T1000 (cell line): ENCODE results near the gene LTF.

ENCODE experiments used
- DNase-seq: peaks from one replicate; lab custom pipeline; 2025; ENCODE audit warnings: mixed read lengths; lab: John Stamatoyannopoulos, UW

The LTF gene

DNA sequence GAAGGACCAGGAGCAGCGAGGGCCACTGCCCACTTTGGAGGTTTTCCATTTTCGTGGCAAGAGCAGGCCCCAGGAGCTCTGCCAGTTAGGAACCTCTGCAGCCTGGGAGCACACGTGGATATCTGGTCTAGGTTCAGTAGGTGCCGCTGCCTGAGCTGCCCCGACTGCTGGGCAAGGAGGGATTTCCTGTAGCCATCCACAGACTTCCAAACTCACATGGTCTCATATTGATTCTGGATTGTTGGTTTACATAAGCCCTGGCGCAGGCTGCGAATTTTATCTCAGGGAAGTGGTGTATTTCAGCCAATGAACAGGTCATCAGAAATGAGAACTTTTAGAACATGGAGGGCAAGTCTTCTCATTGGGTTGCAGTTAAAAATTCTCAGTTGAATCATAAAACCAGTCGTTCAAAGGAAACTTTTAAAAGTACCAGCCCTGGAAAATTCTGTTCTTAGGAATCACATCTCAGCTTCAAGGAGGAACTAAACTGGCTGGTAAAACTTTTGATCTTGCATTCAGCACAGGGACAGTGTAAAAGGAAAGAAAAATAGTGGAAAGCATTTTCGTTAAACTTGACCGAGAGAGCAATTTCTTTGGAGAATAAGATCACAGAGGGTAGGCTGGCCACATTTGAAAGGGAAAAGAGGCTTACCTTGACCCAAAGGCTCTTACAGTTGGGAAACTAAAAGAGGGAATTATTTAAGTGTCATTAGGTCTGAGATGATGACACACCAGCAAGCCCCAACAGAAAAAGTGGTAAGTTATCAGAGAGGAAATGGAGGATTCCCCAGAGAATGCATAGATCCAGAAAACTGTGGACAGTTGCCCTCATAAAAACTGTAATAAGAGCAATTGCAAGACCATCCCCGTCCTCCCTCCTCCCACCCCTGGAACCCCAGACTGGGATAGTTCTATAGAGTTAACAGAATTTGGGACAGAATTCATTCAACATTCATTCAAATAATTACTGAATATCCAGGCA, 26.7 kb upstream of the LTF start:
- no peak for DNase-seq

DNA sequence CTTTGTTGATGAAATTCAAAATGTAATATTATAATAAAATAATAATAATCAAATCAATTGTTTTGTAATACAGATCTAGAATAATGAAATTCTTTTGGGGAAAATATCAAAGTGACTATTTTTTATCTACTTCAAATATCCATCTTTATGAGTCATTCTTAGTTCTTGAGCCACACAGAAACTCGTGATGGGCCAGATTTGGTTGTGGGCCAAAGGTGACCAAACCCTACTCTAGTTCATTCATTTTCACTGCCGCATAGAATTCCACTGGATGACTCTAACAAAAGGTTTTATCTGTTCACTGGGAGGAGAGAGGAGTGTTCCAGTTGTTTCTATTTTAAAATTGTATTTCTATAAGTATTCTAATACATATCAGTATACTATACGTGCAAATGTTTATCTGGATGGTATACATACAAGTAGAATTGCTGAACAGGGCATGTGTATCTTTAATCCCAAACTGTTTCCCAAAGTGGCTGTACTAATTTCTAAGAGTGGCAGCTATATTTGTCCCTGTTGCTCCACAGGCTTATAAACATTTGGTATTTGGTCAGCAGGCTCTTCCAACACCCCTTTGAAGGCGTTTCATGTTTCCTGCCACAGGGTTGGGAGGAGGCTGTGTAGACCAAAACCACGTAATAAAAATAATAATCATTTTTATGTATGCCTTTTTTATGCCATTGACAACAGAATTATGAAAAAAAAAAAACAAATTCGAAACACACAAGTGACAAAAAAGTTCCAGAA, 25.8 kb upstream of the LTF start:
- no peak for DNase-seq

DNA sequence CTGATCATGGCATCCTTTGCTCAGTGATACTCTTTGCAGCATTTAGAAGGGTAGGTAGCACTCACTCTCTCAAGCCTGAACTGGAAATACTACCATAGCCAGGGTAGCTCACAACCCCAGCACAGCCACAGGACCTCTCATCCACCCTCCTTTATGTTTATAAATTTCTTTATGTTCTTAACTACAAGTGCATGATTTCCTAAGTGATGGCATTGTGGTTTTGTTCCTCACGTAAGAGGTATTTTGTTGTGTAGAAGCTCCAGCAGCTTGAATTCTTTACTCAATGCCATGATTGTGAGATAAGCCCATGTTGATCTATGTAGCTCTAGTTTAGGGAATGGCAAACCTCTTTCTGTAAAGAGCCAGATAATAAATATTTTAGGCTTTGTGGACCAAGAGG, 25.2 kb upstream of the LTF start:
- no peak for DNase-seq

DNA sequence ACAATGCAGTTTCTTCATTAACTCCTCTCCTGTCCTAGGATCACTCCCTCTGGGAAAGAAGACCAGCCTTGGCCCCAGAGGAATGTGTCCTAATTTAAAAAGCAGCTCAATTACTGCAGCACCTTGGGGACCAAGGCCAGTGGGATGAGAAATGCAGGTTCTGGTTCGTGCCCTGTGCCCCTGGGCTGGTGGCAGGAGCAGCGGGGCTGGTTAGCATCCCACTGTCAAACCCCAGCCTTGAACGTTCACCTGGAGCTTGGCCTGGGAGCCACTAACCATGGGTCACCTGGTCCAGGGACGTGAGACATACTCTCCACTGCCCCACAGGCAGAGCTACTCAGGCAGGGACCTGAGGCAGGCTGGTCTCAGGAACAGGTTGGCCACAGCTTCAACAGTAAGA, 24.7 kb upstream of the LTF start:
- DNase-seq, result no peak

DNA sequence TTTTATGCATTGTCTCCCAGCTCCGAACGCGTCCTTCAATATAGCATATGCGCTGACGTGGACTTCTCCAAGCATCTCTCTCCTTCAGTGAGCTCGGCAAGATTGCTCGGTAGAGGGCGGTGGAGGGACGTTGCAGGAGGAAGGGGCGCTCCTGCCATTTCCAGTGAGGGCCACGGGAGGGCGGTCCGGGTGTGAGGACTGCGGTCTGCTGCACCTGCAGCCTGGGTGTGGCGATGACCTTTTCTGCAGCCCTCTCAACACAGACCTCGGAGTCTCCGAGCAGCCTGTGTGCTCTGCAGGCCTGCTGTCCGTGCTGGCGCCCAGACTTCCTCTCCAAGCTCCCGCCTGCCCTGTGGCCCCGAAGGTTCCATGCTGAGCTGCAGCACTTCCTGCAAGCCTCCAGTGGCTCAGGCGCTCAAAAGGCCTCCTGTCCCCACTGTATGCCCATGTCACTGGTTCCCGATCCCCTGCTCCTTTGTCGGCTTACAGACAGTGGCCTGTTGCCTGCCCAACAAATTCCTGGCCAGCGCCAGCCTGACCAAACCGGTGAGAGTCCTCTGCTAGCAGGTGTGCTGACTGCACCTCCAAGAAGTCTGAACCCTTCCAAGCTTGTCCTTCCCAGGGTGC, 24.1 kb upstream of the LTF start:
- no peak for DNase-seq

DNA sequence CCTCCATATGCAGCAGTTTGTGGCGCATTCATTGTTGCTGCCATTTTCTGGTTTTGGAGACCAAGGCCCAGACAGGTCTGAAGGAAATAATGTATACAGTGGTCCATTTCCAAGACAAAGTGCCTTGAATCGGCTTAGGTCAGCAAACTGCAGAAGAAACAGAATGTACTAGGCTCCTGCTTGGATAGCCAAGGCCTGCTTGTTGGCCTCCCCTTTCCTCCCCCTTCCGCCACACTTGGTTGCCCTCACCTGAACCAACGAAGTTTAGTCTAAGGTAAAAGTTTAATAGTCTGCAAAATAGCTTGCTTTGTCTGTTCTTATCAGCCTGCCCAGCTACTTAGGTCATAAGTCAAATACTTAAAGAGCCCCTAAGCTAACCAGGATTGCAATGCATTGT, 21.1 kb upstream of the LTF start:
- no peak for DNase-seq

DNA sequence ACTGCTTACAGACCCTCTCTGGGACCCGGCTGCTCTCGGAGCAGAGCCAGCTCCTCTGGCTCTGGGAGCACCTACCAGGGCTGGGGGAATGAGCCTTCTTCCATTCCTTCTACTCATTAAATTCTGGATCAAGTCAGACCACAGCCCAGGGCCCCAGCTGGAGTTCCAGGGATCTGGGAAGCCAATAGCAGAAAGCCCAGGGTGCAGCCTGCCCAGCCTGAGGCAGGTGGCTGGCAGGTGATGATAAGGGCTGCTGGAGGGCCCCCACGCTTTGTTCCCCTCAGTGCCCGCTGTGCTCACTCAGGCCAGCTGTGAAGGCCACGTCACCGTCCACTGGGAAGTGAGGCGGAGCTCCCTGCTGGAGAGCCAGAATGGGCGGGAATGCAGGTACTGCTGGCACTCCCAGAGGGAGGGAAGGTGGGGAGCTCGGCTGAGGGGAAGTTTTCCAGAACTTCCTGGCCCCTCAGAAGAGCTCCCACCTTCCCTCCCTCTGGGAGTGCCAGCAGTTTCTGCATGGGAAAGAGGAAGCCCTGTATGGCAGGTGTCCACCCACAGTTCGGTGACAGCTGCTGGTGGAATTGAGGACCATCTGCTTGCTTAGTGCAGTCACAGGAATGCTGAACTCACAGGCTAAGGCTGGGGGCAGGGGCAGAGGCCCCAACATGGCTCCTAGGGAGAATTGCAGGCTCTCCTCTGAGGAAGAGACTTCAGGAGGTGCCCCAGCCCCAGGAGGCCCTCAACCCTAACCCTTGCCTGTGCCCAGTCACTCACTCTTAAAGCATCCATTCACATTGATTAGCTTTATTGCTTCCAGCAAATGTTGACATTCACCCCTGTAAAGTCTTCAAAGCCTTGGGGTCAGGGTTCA, 20.4 kb upstream of the LTF start:
- DNase-seq, result no peak

DNA sequence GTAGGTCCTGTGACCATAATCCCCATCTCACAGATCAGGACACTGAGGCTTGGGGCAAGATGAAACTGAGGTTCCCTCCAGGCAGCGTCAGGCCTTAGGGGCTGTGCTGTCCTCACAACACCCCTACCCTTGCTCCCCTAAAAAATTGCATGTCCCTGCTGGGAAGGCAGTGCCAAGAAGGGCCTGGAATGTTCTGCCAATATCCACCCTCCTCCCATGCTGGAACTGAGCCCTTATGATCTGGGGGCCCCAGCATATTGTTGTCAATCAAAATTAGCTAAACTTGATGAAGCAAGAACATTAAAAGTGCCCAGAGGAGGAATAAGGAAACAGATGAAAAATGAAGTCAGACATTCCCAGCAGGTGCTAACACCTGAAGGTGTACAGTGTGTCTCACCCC, 19.7 kb upstream of the LTF start:
- DNase-seq, result no peak

DNA sequence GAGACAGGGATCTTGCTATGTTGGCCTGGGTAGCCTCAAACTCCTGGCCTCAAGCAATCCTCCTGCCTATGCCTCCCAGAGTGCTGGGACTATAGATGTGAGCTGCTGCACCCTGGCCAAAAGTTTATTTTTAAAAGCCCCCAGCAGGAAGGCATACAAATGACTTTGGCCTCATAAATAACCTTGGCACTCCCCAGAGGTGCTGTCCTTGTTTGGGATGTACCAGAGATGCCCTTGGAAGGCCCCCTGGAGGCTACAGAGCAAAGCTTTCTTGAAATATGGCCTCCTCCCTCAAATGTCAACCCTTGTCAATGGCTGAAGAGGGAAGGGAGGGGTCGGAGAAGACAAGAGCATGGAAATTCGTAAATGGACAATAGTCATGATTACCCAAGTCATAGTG, 19.1 kb upstream of the LTF start:
- no peak for DNase-seq

DNA sequence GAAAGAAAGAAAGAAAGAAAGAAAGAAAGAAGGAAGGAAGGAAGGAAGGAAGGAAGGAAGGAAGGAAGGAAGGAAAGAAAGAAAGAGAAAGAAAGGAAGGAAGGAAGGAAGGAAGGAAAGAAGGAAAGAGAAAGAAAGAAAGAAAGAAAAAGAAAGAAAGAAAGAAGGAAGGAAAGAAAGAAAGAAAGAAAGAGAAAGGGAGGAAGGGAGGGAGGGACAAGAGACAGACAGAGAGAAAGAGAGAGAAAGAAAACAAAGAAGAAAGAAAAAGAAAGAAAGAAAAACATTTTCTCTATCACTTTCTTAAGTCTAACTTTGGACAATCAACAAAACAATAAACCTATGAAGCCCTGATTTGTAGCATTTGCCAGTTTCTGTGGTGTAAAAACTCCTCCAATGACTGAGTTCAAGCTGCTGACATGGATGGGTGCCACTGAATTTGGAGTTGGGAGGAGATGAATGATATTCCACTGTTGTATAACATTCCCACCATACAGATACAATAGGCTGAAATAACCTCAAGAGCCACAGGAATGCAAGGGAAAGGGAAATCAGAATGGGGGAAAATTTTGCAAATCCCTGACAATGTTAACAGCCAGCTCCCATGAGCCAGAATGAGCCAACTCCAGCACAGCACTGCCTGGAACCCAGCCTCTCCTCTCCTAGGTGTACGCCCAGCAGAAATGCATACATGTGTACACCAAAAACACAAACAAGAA, 18.1 kb upstream of the LTF start:
- DNase-seq, result no peak

DNA sequence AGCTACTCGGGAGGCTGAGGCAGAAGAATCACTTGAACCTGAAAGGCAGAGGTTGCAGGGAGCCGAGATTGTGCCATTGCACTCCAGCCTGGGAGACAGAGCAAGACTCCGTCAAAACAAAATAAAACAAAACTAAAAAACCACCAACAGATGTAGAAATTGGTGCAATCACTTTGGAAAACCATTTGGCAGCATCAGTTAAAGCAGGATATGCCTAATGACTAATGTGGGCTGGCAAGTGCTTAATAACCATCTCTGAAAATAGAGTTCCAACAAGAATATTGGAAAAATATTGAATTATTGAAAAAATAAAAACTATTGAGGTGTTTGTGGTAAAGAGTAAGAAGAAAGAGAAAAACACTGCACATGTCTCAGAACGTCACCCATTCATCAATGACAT, 16.9 kb upstream of the LTF start:
- DNase-seq, result no peak

DNA sequence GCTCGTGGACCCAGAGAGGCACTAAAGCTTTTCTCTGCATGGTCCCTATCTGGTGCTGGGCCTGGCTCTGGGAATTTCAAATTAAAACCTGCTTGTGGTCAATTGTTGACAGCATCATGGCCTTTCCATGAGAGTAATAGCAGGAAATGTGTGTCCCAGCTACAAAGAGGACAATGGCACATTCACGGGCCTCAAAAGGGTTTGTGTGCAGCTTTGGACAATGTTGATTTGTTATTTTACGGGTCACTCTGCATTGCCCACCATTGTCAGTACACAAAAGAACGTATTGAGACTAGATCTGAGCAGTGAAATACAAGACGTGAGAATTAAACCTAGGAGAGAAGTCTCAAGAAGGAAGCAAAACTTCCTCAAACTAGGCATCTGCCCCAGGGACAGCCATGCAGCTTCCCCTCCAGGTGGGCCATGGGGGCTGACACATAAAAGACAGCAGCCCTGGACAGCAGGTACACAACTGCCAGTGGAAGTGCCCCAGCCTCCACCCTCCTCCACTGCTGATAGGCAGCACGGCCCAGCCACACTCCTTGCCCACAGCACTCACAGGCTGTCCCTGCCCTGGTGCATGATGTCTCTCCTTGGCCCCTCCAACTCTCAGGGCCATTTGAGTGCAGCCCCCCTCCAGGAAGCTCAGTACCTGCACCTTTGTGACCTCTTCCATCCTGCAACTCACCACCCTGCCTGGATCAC, 15.9 kb upstream of the LTF start:
- DNase-seq, result no peak

DNA sequence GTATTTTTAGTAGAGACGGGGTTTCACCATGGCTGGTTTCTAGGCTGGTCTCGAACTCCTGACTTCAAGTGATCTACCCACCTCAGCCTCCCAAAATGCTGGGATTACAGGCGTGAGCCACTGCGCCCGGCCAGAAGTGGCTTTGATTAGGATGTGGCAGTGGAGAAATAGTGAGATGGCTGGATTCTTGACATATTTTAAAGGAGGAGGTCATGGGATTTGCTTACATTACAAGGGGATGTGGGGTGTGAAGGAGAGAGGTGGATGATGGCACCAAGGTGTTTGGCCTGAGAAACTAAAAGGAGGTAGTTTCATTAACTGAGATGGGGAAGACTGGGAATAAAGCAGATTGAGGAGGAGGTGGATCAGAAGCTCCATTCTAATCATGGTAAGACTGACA, 15.0 kb upstream of the LTF start:
- DNase-seq, result no peak

DNA sequence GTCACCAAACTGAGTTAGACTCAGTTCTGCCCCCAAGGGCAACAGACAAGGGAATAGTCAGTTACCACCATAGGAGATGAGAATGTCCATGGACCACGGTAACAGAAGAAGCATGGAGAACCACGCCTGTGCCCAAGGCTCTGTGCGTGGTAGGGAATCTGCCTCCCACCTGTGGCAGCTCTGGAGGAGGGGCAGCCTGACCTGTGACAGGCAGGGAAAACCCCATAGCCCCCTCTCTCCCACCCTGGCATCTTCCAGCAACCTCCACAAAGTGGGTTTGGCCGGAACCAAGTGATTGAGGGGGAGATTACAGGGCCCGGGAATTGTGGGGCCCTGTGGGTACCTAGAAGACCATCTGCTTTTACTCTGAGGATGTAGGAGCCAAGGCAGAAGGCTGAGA, 14.3 kb upstream of the LTF start:
- no peak for DNase-seq

DNA sequence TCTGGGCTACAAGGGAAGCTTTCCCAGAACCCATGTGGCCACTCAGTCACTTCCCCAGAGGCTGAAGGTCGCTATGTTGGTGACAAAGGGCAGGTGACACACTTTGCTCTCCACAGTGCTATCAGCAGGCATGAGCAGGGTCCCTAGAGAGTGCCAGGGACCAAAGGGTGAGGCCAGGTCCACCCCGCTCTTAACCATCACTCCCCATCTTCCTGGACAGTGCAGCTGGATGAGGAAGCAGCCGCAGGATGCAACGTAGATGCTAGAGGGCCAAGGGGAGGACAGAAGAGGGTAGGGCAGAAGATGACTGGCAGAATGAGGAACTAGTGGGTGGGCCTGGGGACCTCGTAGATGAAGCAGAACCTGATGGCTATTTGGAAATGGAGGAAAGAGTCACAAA, 13.6 kb upstream of the LTF start:
- DNase-seq, result no peak

DNA sequence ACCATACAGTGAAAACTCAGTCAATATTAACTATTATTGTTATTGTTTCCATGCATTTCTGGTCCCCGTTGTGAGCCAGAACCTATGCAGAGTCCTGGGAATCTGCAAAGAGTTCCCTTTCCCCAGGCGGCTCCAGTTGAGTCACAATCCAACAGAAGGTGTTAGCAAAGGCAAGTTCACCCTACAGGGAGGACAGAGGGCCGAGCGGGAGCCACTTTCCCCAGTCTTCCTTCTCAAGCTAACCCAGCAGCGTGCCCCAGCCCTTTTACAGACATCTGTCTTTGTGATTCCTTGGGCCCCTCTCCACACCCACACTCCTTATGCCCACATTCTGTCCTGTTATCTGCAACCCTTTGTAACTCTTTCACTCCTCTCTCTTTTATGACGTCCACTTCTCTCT, 13.1 kb upstream of the LTF start:
- DNase-seq, result no peak

DNA sequence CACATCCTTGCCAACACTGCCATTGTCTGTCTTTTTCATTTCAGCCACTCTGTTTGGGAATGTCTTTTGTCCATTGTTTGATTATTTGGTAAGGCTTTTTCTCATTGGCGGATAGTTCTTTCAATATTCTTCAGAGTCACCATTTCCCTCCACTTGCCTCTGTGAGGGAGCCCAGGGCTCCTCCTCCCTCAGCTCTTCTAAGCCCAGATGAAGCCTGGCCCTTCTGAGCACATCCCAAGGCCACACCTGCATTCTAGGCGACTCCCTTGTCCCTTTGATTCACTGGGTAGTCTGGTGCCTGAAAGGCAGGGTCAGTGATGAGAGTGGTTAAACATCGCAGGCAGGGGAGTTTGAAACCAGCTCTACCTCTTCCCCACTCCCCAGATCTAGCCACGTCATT, 12.4 kb upstream of the LTF start:
- no peak for DNase-seq

DNA sequence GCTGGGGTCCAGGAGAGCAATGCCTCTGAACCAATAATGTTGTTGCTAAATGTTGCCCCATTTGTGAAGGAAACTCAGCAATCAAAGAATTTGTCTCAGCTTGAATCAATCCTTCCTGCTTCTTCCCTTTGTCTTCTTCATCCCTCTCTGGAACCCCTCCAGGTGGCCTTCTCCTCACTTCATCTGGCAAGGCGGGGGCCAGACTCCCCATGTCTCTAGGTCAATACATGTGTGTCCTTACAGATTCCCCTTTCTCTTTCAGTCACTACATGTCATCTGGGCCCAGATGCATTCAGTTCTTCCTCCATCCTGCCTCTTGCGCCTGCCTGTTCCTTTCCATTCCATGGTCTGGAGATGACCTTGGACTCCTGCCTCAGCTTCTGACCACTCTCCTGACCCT, 8.0 kb upstream of the LTF start:
- no peak for DNase-seq

DNA sequence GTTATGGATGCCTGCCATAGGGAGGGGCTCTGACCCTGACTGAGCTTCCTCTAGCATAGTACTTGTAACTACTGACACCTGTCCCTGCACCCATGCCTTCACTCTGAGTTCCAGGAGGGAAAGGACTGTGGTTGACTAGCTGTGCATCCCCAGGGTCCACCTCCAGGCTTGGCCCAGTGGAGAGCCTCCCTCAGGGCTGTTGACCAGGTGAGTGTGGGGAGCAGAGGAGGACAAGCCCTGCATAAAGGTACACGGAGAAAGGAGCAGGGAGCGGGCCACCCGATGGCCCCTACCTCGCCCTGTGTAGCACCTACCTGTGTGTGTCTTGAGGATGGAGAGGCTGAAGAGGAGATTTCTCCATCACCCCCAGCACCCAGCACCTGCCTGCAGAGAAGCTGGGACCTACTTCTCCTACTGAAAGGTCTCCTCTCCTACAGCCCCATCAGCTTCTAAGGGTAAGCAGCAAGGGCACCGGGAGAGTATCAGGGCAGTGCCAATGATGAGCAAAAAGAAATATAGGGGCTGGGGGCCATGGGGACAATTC, 6.7 kb upstream of the LTF start:
- DNase-seq, result no peak

DNA sequence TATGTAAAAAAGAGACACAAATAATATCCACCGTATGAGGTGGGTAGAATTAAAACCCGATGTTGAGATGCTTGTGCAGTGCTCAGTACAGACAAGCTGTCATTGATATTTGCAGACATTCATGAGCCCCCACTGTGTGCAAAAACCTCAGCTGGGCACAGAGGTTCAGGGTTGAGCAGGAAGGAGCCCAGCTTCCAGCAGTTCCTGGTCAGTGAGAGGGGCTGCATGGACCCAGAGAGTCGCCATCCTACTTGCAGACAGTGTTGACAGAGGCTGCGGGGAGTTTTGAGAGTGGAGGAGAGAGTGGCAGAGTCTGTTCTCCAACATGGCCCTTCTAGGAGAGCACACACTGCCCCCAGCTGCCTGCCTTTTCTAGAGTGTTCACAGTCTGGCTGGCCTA, 6.1 kb upstream of the LTF start:
- no peak for DNase-seq
